Esophagus muscularis mucosa (tissue), 4 donors: ENCODE data around the gene SMIM33.

Experiments
- CTCF ChIP-seq, 3 experiments: fragments of 200-600 bp in 2 of 3; fragments of 450-650 bp in 1 of 3; sonication (generic) in 2 of 3; IDR thresholded peaks; one replicate each; pipeline ENCODE4 v1.5.1; 2017 to 2019; ENCODE audit warnings: antibody characterized with exemption in 3 of 3, mild to moderate bottlenecking in 2 of 3, moderate library complexity in 1 of 3
- EP300 ChIP-seq: sonication (generic); formaldehyde crosslinking; IDR thresholded peaks from one replicate; pipeline ENCODE4 v1.6.1; 2017; ENCODE audit warnings: antibody characterized with exemption
- POLR2A ChIP-seq: fragments of 450-650 bp; IDR thresholded peaks from one replicate; pipeline ENCODE4 v1.6.1; 2017; ENCODE audit warnings: antibody characterized with exemption, moderate library complexity, mild to moderate bottlenecking, low read depth

GRCh38 chr5:139438707-139439012 lies 32.1 kb upstream of the SMIM33 start:
- TF ChIP-seq CTCF (IDR thresholded peaks at IDR 0.05) (no peak), EP300 (no peak), POLR2A (no peak)
